Brain microvascular endothelial cell (primary cell): ENCODE measurements around the gene HNRNPU.

Source experiments
- DNase-seq: peaks from one replicate; pipeline ENCODE4 v3.0.0-alpha.2; 2020
- H3K27ac ChIP-seq: fragments of 250-450 bp; sonication (Bioruptor Pico); 2 replicates; pipeline ENCODE4 v1.5.1; 2020; ENCODE audit warnings: mild to moderate bottlenecking, moderate library complexity
- H3K27me3 ChIP-seq: fragments of 250-450 bp; sonication (Bioruptor Pico); replicated peaks from 2 replicates; pipeline ENCODE4 v1.5.1; 2020; ENCODE audit warnings: mild to moderate bottlenecking
- H3K36me3 ChIP-seq: fragments of 250-450 bp; sonication (Bioruptor Pico); replicated peaks from 2 replicates; pipeline ENCODE4 v1.5.1; 2020; ENCODE audit warnings: mild to moderate bottlenecking
- H3K4me3 ChIP-seq: 2 replicates; pipeline ENCODE4 v1.5.1; 2011; ENCODE audit warnings: low read depth, mild to moderate bottlenecking, control low read depth, low read length, moderate library complexity
- CTCF ChIP-seq: IDR thresholded peaks from 2 replicates; pipeline ENCODE4 v1.5.1; 2011; ENCODE audit warnings: low read depth, mild to moderate bottlenecking, moderate library complexity, low read length, control low read depth, inconsistent platforms; ENCODE audit errors: missing control alignments
- in situ Hi-C: cut with HindIII; loops from 2 replicates; pipeline ENCODE4 v1.10.0; 2017; ENCODE audit warnings: low sequenced_read_pairs, low pct_ligation_motif_present

HNRNPU gene

DNA sequence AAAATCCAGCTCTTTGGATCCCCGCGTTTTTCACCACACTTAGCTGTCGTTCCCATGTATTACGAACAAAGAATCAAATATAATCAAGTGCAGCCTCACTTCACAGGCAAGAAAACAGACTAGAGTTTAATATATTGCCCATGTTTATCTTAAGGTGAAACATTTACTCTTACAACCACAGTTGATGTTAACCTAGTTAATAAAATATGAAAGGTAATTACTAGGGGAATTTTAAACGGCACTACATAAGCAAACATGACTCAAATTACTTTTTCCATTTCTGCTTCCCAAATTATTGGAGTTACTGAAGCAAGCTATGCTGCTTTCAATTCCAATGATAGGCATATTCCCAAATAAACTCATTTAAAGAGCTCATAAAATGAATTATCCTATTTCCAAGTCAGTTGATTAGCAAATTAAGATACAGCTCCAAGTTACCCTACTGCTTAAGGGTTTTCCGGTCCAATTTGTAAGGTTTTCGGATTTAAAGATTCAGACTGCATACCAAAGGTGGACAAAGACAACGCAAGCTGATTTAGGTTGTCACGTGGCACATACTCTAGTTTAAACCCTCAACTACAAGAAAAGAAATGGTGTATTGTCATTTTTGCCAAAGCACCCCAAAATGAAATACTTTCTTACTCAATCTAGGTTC, 22.9 kb downstream of the HNRNPU start:
- no peak for DNase-seq
- H3K4me3 ChIP-seq: no peak overlapping the region
- in situ Hi-C loops: no loop called here
- H3K27ac ChIP-seq: no peak overlapping the region
- no peaks in the 10 kb centered on the region for H3K27me3 ChIP-seq
- TF ChIP-seq CTCF: no peak
- H3K36me3 ChIP-seq: peaks cover 43% of the 10 kb centered on the region

- in situ Hi-C loops: no loop called here
- Histone ChIP-seq H3K36me3 (peaks cover 33% of the 10 kb centered on the region), H3K27ac (no peak overlapping the region), H3K27me3 (no peaks in the 10 kb centered on the region), H3K4me3 (no peak overlapping the region)
- no peak for TF ChIP-seq CTCF
- no peak for DNase-seq
Measured at GRCh38 chr1:244840219-244840794, 24.0 kb downstream of the HNRNPU start.

GRCh38 chr1:244839656-244840055, 24.7 kb downstream of the HNRNPU start:
- no peak overlapping the region for H3K27ac ChIP-seq
- no peaks in the 10 kb centered on the region for H3K27me3 ChIP-seq
- DNase-seq: no peak
- H3K4me3 ChIP-seq: no peak overlapping the region
- H3K36me3 ChIP-seq: peaks cover 26% of the 10 kb centered on the region
- in situ Hi-C loops: no loop called here
- no peak for TF ChIP-seq CTCF

GRCh38 chr1:244837597-244838258, 26.6 kb downstream of the HNRNPU start:
- H3K36me3 ChIP-seq: peaks cover 9% of the 10 kb centered on the region
- H3K27me3 ChIP-seq: no peaks in the 10 kb centered on the region
- DNase-seq: no peak
- in situ Hi-C loops: no loop called here
- no peak overlapping the region for H3K4me3 ChIP-seq
- no peak for TF ChIP-seq CTCF
- no peak overlapping the region for H3K27ac ChIP-seq

- Histone ChIP-seq H3K27me3 (no peaks in the 10 kb centered on the region), H3K27ac (peak overlapping the region; percentile 93), H3K4me3 (peak overlapping the region; percentile 74), H3K36me3 (peaks cover 4% of the 10 kb centered on the region)
- in situ Hi-C loops: no loop called here
- no peak for DNase-seq
- no peak for TF ChIP-seq CTCF
Measured at GRCh38 chr1:244836584-244836983, 27.8 kb downstream of the HNRNPU start.
